ENCODE measurements around the gene NOTCH2. TPM values are rescaled to one million over a fixed set of nuclear protein-coding genes. Genes with fewer than 3 reads are reported as not detected.

Gene NOTCH2
- total RNA-seq, 1 donor from 2014 or later, result 100 TPM

GRCh38 chr1:119943216-119943615, 126.2 kb downstream of the NOTCH2 start:
- DNase-seq (ENCODE audit: low spot score), result no peak

- no peak for DNase-seq (ENCODE audit: low spot score)
Measured at GRCh38 chr1:119941392-119941791, 128.1 kb downstream of the NOTCH2 start.

- no peak for DNase-seq (ENCODE audit: low spot score)
Measured at GRCh38 chr1:119940697-119941096, 128.8 kb downstream of the NOTCH2 start.

- DNase-seq (ENCODE audit: low spot score), result no peak
Measured at GRCh38 chr1:119937198-119937597, 132.3 kb downstream of the NOTCH2 start.

GRCh38 chr1:119935915-119936314, 133.5 kb downstream of the NOTCH2 start:
- DNase-seq (ENCODE audit: low spot score), result no peak

GRCh38 chr1:119935373-119935772, 134.1 kb downstream of the NOTCH2 start:
- DNase-seq (ENCODE audit: low spot score), result no peak

GRCh38 chr1:119933397-119933796, 136.1 kb downstream of the NOTCH2 start:
- no peak for DNase-seq (ENCODE audit: low spot score)

- no peak for DNase-seq (ENCODE audit: low spot score)
Measured at GRCh38 chr1:119929643-119930315, 139.7 kb downstream of the NOTCH2 start.

- no peak for DNase-seq (ENCODE audit: low spot score)
Measured at GRCh38 chr1:119926553-119926952, 142.9 kb downstream of the NOTCH2 start.

- no peak for DNase-seq (ENCODE audit: low spot score)
Measured at GRCh38 chr1:119924948-119925898, 144.2 kb downstream of the NOTCH2 start.

- DNase-seq (ENCODE audit: low spot score), result no peak
Measured at GRCh38 chr1:119920104-119920968, 149.1 kb downstream of the NOTCH2 start.

GRCh38 chr1:119919241-119919640, 150.2 kb downstream of the NOTCH2 start:
- DNase-seq (ENCODE audit: low spot score), result no peak

GRCh38 chr1:119918301-119918700, 151.2 kb downstream of the NOTCH2 start:
- no peak for DNase-seq (ENCODE audit: low spot score)

- DNase-seq (ENCODE audit: low spot score), result no peak
Measured at GRCh38 chr1:119917304-119918055, 152.0 kb downstream of the NOTCH2 start.

- DNase-seq (ENCODE audit: low spot score), result no peak
Measured at GRCh38 chr1:119915517-119915916, 153.9 kb downstream of the NOTCH2 start.

GRCh38 chr1:119914071-119914470, 155.4 kb downstream of the NOTCH2 start:
- no peak for DNase-seq (ENCODE audit: low spot score)

- DNase-seq (ENCODE audit: low spot score), result no peak
Measured at GRCh38 chr1:119912963-119913362, 156.5 kb downstream of the NOTCH2 start.

- no peak for DNase-seq (ENCODE audit: low spot score)
Measured at GRCh38 chr1:119911775-119912174, 157.7 kb downstream of the NOTCH2 start.

- no peak for DNase-seq (ENCODE audit: low spot score)
Measured at GRCh38 chr1:119910618-119911017, 158.8 kb downstream of the NOTCH2 start.

- no peak for DNase-seq (ENCODE audit: low spot score)
Measured at GRCh38 chr1:119909890-119910596, 159.4 kb downstream of the NOTCH2 start.

- no peak for DNase-seq (ENCODE audit: low spot score)
Measured at GRCh38 chr1:119908661-119909060, 160.8 kb downstream of the NOTCH2 start.

Data from ureter (tissue), 1 donor.